Astrocyte of the cerebellum (primary cell): ENCODE results near the gene FAM72C.
"Not testable (repeated sequence)": the region's sequence is repeated elsewhere in the genome, so short reads cannot be mapped to it uniquely, and the experiment has no call there.

ENCODE experiments used
- DNase-seq: peaks from one replicate; pipeline ENCODE4 v3.0.0-alpha.2; 2011; ENCODE audit warnings: low read depth
- H3K4me3 ChIP-seq: 2 replicates; pipeline ENCODE4 v1.5.1; 2011; ENCODE audit warnings: mild to moderate bottlenecking, low read depth, low read length, moderate library complexity
- in situ Hi-C: cut with HindIII; loops from 2 replicates; pipeline ENCODE4 v1.10.0; 2017; ENCODE audit warnings: low sequenced_read_pairs

The FAM72C gene

DNA sequence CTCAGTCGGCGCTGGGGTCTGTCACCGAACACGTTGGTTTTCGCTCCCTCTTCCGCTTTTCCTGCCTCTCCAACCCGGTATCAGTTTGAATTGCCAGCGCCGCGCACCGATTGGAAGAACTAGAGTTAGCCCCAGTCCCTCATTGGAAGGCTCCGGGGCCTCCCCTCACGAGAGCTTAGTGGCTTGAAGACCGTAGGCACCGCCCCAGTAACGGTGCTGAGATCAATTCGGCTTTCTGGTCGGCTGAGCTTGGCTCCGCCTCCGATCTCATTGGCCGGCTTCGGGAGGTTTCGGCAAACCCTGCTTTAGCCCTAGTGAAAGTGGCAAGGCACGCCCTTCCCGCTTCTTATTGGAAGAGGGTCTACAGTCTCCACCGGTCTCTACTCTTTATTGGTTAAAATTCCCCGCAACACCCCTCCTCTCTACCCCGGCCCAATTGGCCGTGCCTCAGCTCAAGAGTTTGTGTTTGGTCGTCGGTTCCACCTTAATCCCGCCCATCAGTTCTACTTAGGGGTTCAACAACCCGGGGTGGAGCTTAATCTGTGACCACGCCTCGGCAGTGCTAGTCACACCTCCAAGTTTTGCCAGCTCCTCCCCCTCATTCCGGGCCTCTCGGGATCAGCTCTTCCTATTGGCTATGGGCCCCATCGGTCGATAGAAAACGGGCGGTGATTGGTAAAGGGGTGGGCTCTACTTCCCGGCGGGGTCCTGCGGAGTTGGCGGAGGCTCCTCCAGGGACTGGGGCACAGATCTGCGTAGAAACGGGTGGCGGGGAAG is at the start of gene FAM72C:
Gene FAM72C (minus strand): TSS at position 63 of the 777 bp plus-strand sequence. CDS start 845 bp downstream, outside the sequence.
- in situ Hi-C loops, H3K4me3 ChIP-seq, DNase-seq: not testable (repeated sequence)

DNA sequence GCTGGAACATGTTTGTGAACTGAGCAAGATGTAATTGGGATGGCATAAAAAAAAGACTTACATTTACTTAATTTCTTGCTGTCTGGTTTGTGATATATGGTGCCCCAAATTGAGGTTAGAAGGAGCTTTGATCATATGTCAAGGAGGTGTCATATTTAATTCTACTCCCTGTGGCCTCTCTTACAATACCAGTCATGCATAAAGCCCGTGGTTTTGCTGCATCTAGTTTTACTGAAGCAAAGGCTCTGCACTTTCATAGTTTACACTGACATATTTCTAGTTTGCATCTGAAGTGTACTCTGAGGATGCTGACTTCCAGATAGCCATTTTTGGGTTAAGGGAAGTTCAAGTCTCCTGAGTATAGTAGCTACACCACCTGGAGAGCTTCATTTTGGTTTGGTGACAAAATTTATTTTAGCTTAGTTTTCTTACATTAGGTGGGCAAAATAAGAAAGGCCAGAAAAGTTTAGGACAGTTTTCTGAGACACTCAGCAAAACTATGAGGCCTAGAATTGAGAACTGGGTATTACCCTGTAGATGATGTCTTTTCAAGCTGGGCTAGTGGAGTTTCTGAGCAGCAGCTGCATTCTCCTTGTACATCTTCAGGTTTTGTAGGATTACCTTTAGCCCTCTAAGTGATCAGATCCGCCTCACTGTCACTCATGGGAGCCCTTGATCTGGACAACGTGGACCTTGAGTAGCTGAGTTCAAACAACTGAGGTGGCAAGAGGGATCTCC is 48.4 kb upstream of the FAM72C start:
- DNase-seq, H3K4me3 ChIP-seq, in situ Hi-C loops: not testable (repeated sequence)

DNA sequence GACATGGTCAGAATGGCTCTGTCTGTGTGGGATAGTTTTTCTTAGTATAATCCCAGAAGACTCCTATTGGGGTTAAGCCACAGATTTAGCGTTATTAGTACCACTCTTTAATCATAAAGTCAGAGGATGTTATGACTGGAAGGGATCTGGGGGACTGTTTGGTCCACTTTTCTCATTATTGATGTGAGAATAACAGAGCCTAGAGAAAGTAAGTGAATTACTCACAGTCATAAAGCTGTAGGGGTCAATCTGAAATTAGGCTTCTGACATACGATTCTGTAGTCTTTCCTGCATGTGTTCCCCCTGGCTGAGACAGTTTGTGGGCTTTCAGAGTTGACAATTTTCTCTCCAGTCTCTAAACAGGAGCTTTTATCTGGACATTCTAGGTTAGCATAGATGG is 47.3 kb upstream of the FAM72C start:
- DNase-seq, in situ Hi-C loops, H3K4me3 ChIP-seq: not testable (repeated sequence)

DNA sequence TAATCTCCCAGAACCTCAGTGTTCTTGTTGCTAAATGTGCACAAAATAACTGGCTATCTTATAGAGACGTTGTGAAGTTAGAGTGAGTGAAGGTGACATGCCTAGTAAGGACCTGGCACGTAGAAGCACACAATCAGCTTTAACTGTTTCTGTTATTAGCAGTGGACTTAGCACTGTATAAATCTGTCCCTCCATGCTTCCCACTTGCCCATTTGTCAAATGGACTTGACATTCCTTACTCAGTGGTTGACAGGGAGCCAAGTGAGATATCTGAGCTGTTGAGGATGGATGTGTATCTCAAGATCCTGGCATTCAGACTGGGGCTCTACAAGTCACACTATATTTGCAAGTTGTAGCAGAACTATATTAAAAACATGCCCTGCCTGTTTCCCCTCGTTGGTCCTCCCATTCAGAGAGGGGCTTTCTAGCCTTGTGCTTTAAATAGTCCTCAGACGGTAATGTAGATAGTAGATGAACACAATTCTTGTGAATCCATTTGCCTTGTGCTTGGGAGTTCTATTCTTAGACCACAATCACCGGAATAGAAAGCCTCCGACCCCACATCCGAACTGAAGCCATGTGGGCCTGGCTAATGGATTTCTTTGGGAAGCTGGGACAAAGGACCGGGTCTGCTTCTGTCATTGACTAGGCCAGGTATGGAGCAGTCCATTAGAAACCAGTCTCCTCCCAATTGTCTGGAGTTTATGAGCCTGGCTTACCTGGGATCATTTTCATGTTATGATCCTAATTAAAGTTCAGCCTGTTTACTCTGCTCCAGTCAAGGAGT is 43.6 kb upstream of the FAM72C start:
- DNase-seq, in situ Hi-C loops, H3K4me3 ChIP-seq: not testable (repeated sequence)

DNA sequence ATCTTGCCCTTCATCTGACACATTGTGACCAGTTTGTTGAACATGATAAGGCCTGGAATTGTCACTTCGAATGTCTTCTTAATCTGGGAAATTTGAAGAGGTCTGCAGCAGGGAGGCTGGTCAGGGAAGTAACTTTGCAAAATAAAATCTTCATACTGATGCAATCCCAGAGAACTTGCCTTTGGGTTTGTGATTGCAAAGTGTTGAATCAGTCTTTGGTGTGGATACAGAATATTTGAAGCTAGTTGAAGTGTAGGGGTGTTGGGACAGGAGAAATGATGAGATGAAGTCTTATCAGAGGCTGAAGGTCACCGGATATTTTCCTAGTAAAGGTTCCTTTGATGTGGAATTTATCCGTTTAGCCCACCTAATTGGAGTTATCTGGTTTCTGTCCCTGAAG is 42.7 kb upstream of the FAM72C start:
- DNase-seq, in situ Hi-C loops: not testable (repeated sequence)

DNA sequence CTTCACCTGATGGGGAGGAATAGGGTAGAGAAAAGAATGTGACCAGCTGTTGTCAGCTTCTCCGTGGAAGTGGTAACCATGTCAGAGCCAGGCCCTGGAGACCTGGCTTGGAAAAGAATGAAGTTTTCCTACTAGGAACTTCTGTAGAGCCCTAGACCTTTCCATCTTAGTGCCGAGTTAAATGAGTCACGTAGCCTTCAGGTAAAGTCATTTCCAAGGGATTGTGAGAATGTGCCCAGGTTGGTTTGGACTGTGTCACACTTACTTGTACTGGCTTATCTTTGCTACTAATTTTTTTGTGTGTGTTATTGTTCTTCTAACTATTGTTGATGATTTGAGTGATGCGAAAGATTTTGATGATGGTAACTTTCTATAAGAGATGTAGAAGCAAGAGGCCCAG is 42.3 kb upstream of the FAM72C start:
- DNase-seq, H3K4me3 ChIP-seq, in situ Hi-C loops: not testable (repeated sequence)

More for the DNA sequence above, 42.7 kb upstream of the FAM72C start:
- H3K4me3 ChIP-seq, result not testable (repeated sequence)

DNA sequence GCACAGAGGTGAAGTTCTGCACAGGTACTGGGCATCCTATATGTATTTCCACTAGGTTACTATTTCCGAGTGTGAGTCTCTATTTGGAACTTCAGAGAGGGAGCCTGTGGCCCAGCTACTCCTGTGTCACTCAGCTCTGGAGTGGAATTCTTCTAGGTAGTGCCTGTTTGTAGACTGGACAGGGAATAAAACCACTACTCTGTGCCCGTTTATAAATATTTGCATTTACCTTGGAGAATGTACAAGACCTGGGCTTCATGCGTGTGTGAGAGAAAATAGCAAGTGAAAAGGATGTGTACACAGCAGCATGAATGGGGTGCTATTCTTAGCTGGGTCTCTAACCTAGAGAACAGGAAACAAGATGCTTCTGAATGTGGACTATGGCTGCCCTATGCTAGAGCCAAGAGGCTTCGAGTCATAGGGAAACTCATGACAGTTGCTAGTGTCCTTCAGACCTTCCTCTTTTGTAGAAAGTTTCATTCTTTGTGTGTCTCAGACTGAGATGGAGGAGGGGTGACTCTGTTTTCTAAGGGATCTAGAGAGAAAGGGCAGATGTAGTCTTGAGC is 40.5 kb upstream of the FAM72C start:
- H3K4me3 ChIP-seq, in situ Hi-C loops, DNase-seq: not testable (repeated sequence)

DNA sequence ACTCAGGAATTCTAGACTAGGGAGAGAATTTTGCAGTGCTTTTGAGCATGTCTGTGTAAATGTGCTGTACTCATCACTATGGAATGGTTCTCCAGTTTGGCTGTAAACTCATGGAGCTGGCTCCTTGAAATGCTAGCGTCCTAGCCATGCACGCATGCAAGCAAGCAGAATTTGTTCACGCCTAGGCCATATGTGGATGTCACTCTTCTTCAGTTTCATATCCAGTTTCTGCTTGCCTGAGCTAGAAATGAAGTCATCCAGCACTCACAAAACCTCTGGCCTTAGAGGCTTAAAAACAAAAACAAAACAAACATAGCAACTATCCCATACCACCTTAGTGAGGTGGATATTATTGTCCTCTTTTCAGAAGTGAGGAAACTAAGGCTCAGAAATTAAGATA is 37.6 kb upstream of the FAM72C start:
- DNase-seq, in situ Hi-C loops: not testable (repeated sequence)

DNA sequence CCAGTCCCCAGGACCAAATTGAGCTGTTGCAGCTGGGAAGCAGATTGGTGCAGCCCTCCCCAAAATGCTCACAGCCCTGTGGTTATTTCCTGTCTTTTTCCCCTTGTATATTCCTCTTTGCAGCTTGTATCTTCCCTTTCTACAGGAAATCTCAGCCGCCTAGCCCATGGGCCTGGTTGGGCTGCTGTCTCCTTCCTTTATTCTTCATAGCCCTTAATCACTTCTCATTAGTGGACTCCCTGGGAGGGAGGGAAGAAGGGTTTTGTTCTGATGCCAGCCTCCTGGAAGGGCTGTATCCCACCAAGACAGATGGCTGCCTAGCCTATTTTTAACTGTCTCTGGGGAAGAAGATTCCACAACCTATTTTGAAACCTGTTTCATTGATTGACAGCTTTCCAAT is 32.5 kb upstream of the FAM72C start:
- in situ Hi-C loops, DNase-seq: not testable (repeated sequence)

More for the DNA sequence above, 37.6 kb upstream of the FAM72C start:
- not testable (repeated sequence) for H3K4me3 ChIP-seq

DNA sequence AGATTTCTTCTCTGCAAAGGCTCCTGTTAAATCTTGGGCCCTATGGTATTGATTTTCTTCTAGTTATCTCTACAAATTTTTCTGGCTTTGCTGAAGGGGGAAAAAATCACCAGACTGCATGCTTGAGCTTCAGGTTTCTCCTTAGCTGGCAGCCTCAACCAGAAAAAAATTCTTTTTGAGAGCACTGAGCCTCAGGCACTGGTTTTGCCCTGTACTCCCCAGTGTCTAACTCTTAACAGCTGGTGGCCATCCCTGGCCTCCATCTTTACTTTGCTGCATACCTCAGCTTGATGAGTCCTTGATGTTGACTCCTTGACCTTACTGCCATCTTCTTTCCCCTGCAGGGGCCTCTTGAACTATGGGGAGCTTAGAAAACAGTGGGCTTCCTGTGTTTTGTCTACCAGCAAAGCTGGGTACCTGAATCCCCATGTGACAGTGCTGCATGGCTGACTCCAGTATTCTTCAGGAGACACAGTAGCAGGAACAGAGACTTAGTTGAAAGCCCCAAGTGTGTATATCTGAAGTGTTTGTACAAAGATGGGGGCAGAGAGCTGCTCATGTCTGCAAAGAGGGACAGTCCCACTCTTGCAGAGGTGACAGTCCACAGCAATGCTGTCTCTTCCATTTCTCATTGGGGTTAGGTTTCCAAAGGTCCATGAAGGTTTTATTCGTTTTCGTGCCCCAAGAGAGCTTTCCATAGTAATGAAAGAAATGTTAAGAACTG is 31.7 kb upstream of the FAM72C start:
- in situ Hi-C loops, H3K4me3 ChIP-seq, DNase-seq: not testable (repeated sequence)

More for the DNA sequence above, 32.5 kb upstream of the FAM72C start:
- H3K4me3 ChIP-seq, result not testable (repeated sequence)

DNA sequence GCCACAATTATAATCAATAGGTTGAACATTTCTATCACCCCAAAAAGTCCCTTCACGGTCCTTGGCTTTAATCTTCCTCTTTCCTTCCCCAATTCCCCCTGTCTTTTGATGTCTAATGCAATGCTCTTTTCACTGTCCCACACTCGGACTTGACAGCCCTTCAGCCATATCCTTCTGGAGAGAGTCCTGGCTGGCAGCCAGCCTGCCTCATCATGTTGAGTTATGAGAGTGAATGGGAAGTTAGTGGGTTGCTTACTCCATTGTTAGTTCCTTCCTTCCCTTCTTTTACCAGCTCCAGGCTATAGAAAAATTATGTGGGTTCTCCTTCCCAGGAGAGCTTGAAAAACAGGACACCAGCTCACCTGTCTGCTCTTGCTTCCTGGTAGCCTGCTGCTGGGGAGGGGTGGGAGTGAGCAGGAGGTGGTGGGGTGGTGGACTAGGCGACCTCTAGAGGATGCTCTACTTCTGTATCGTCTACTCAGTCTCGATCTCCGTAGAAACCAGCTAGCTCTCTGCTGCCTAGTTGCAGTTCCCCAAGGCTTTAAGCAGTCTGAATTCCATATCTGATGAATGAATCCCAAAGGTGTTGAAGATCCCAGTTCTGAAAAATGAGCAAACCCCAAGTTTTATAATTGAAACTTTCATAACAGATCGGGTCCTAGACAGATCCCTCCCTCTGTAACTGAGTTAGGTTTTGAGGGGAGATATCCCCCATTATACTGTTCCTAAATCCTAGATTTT is 30.5 kb upstream of the FAM72C start:
- H3K4me3 ChIP-seq, in situ Hi-C loops, DNase-seq: not testable (repeated sequence)

DNA sequence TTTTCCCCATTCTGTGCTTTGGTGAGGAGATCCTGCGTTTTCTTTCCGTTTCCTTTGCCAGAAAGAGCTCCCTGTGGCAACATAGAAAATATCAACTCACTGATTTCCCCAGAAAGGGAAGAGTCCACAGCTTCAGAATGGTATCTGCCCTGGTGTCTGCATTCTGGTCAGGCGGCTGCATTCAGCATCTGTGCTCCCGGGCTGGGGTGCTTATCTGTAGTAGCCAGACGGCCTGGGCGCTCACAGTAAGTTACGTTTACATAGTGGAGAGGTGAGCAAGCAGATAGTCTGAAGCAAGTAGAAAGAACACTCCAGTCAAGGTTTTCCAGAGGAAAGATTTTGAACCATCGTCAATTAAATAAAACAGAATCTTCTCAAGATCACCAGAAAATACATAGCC is 29.3 kb upstream of the FAM72C start:
- H3K4me3 ChIP-seq, DNase-seq, in situ Hi-C loops: not testable (repeated sequence)

DNA sequence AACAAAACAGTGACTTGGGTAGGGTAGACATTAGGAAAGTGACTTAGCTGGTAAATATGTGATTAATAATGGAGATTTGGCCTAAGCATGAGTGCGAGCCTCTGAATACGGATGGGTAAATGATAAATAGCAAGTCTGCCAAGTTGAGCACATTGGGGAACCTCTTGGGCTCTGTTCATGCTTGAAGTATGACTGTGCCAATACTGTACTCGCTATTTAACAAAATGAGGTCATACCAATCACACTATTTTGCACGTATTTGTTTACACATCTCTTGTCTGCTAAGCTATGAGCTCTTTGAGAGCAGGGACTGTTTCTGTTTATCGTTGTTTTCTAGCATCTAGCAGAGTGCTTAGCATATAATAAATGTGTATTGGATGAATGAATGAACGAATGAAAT is 24.2 kb upstream of the FAM72C start:
- in situ Hi-C loops, DNase-seq, H3K4me3 ChIP-seq: not testable (repeated sequence)

DNA sequence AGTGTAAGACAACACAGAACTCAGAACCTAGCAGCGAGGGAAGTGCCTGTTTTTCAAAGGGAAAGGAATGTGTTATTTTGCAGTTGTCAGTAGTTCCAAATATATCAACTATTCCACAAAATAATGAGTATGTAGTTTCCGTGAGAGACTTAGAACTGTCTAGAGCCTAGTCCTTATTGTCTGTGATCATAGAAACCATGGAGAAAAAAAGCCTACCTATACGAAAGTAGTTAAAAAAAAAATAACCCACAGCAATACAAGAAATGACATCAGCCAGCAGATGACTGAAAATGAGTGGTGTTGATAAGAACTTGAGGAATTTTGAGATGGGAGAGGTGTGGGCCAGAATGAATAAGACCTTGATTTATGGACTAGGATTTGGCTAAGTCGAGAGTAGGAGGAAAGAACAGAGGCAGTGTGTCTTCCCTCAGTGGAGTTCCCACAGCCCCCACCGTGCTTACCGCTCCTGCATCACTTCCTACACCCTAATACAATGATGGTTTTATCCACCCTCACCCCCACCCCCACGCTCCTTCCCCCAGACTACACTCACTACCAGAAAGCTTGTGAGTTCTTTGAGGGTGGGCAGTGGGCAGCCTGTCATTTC is 21.6 kb upstream of the FAM72C start:
- H3K4me3 ChIP-seq, in situ Hi-C loops, DNase-seq: not testable (repeated sequence)

DNA sequence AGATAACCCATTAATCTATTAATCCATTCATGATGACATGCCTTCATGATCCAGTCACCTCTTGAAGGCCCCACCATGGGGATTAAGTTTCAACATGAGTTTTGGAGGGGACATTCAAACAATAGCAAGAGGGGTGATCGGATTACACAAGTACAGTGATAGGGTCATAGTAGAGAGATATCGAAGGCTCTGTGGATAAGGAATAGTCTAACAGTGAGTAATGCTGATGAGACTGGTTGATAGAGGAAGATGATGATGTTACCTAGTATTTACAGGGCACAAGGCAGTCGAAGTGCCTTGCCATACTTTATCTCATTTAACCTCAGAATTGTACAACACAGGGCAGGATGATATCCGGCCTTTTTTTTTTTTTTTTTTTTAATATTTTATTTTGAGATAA is 18.9 kb upstream of the FAM72C start:
- H3K4me3 ChIP-seq, in situ Hi-C loops, DNase-seq: not testable (repeated sequence)

DNA sequence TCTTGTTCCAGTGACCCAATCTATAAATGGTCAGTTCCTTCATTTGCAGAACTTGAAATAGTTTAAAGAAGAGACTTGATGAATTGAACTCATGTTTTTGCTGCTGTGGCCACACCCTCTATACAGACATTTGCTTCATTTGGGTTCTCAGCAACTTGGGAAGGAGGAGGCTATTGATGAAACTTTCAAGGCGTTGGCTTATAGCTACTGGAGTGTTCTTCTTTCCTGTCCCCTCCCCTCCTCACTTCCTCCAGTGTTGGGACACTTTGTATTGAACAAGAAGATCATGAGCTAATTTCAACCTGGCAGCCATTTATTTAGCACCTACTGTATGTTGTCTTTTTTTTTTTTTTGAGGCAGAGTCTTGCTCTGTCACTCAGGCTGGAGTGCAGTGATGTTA is 17.9 kb upstream of the FAM72C start:
- in situ Hi-C loops, DNase-seq, H3K4me3 ChIP-seq: not testable (repeated sequence)
